Adrenal gland (tissue), 5 donors: ENCODE measurements around the gene MET.

Source experiments
- POLR2A ChIP-seq, 2 donors: fragments of 450-650 bp; IDR thresholded peaks; one replicate each; pipeline ENCODE4 v1.6.1; 2017; ENCODE audit warnings: antibody characterized with exemption in 2 of 2, mild to moderate bottlenecking in 2 of 2, moderate library complexity in 1 of 2
- TF ChIP-seq, protein P1 (sequence below), 6 experiments: fragments of 450-650 bp in 4 of 6; fragments of 200-600 bp in 2 of 6; sonication (generic) in 1 of 6; IDR thresholded peaks; 1 replicate in 5 of 6; 2 replicates in 1 of 6; pipeline versions ENCODE4 v1.5.1 to v1.8.0; 2016 to 2021; ENCODE audit warnings: antibody characterized with exemption in 6 of 6, mild to moderate bottlenecking in 2 of 6, moderate library complexity in 1 of 6
- donor health status: DM: no; HTN: no; CAD: no.

DNA sequence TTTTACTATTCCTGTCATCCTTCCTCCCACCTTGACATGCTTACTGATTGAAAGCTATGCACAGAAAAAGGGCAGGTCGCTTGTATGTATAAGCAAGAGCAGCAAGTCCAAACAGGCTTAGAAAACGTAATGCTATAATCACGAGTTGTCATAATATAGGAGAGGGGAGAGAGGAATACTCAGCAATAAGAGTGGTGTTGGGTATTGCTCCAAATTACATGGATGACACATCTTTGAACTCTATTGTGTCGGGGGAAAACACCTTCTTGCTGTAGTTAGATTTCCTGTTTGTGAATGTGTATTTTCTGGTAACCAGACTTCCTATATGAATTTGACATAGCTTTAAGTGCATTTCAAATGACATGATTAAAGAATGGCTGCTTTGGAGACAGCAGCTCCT lies 7.5 kb downstream of the MET start:
- TF ChIP-seq, protein P1, sequence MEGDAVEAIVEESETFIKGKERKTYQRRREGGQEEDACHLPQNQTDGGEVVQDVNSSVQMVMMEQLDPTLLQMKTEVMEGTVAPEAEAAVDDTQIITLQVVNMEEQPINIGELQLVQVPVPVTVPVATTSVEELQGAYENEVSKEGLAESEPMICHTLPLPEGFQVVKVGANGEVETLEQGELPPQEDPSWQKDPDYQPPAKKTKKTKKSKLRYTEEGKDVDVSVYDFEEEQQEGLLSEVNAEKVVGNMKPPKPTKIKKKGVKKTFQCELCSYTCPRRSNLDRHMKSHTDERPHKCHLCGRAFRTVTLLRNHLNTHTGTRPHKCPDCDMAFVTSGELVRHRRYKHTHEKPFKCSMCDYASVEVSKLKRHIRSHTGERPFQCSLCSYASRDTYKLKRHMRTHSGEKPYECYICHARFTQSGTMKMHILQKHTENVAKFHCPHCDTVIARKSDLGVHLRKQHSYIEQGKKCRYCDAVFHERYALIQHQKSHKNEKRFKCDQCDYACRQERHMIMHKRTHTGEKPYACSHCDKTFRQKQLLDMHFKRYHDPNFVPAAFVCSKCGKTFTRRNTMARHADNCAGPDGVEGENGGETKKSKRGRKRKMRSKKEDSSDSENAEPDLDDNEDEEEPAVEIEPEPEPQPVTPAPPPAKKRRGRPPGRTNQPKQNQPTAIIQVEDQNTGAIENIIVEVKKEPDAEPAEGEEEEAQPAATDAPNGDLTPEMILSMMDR (IDR thresholded peaks at IDR 0.05): no peak
- no peak for TF ChIP-seq POLR2A (IDR thresholded peaks at IDR 0.05)
